HepG2 (cell line): Measurements from ENCODE around the gene BTBD1. TPM values are rescaled to one million over a fixed set of nuclear protein-coding genes. Genes with fewer than 3 reads are reported as not detected.

ENCODE experiments used
- CCDC6 ChIP-seq: sonication (generic); formaldehyde crosslinking; IDR thresholded peaks from 2 replicates; pipeline ENCODE4 v1.8.1; 2022; ENCODE audit warnings: mild to moderate bottlenecking, missing genetic modification reagents, moderate library complexity
- HOXA7 ChIP-seq: sonication (generic); formaldehyde crosslinking; IDR thresholded peaks from 2 replicates; pipeline ENCODE4 v1.8.1; 2022; ENCODE audit warnings: mild to moderate bottlenecking, missing genetic modification reagents, moderate library complexity
- KDM1A ChIP-seq: IDR thresholded peaks from 2 replicates; pipeline ENCODE4 v1.6.1; 2016; ENCODE audit warnings: missing compliant biosample characterization
- MAFK ChIP-seq, 2 experiments: IDR thresholded peaks in 1 of 2; conservative IDR thresholded peaks in 1 of 2; 2 replicates each; pipeline ENCODE4 v1.6.1; 2011; ENCODE audit warnings: improper control_type of control experiment in 2 of 2, low read length in 2 of 2
- MIER2 ChIP-seq: IDR thresholded peaks from 2 replicates; pipeline ENCODE4 v1.6.1; 2016; ENCODE audit warnings: missing biosample characterization, missing genetic modification reagents
- MLLT10 ChIP-seq: sonication (generic); formaldehyde crosslinking; IDR thresholded peaks from 2 replicates; pipeline ENCODE4 v1.4.0; 2020; ENCODE audit warnings: missing genetic modification reagents
- NBN ChIP-seq: fragments of 450-650 bp; conservative IDR thresholded peaks from 2 replicates; pipeline ENCODE4 v1.6.1; 2017
- NR3C1 ChIP-seq: sonication (generic); formaldehyde crosslinking; IDR thresholded peaks from 2 replicates; pipeline ENCODE4 v1.4.0; 2020; ENCODE audit warnings: missing genetic modification reagents
- POLR2A ChIP-seq, 2 experiments: IDR thresholded peaks; 2 replicates each; pipeline ENCODE4 v1.6.1; 2011; ENCODE audit warnings: low read depth in 2 of 2, low read length in 2 of 2, mild to moderate bottlenecking in 1 of 2, moderate library complexity in 1 of 2; ENCODE audit not compliant: insufficient read depth in 1 of 2
- ZKSCAN8 ChIP-seq: IDR thresholded peaks from 2 replicates; pipeline ENCODE4 v1.6.1; 2016; ENCODE audit warnings: borderline replicate concordance, missing genetic modification reagents, missing compliant biosample characterization
- ZNF101 ChIP-seq: sonication (generic); formaldehyde crosslinking; IDR thresholded peaks from 2 replicates; pipeline ENCODE4 v1.4.0; 2020; ENCODE audit warnings: mild to moderate bottlenecking, low read depth, missing genetic modification reagents, borderline replicate concordance
- ZNF234 ChIP-seq: sonication (generic); formaldehyde crosslinking; conservative IDR thresholded peaks from 2 replicates; pipeline ENCODE4 v1.5.1; 2020; ENCODE audit warnings: mild to moderate bottlenecking, missing genetic modification reagents
- ZNF317 ChIP-seq: sonication (generic); formaldehyde crosslinking; IDR thresholded peaks from 2 replicates; pipeline ENCODE4 v1.5.0; 2020; ENCODE audit warnings: mild to moderate bottlenecking, missing genetic modification reagents
- ZNF569 ChIP-seq: sonication (generic); formaldehyde crosslinking; IDR thresholded peaks from 2 replicates; pipeline ENCODE4 v1.5.0; 2020; ENCODE audit warnings: mild to moderate bottlenecking, missing genetic modification reagents, moderate library complexity, borderline replicate concordance
- ZNF644 ChIP-seq: IDR thresholded peaks from 2 replicates; pipeline ENCODE4 v1.6.1; 2016; ENCODE audit warnings: low read depth
- ZNF766 ChIP-seq: sonication (generic); formaldehyde crosslinking; IDR thresholded peaks from 2 replicates; pipeline ENCODE4 v1.5.0; 2020; ENCODE audit warnings: missing genetic modification reagents, borderline replicate concordance
- ZNF788 ChIP-seq: sonication (generic); formaldehyde crosslinking; IDR thresholded peaks from 2 replicates; pipeline ENCODE4 v1.5.0; 2020; ENCODE audit warnings: mild to moderate bottlenecking, missing genetic modification reagents, borderline replicate concordance
- ZZZ3 ChIP-seq: sonication (generic); formaldehyde crosslinking; IDR thresholded peaks from 2 replicates; pipeline ENCODE4 v1.4.0; 2020; ENCODE audit warnings: missing genetic modification reagents, mild to moderate bottlenecking, borderline replicate concordance
- polyA plus RNA-seq, 8 experiments: library from polyadenylated mRNA; depleted of rRNA in 3 of 8; stranded (reverse) in 7 of 8; unstranded in 1 of 8; fragments of >200 nt; fragmentation: Illumina TruSeq in 4 of 8; extraction: Trizol in 4 of 8; gene quantifications; 2 replicates each; pipeline versions ENCODE4 v1.2.1 to v1.2.3, GENCODE V29; 2011 to 2016; ENCODE audit warnings: low read depth in 4 of 8, missing spikeins in 1 of 8, mixed read lengths in 1 of 8; ENCODE audit not compliant: insufficient read depth in 1 of 8
- total RNA-seq, 5 experiments: library from RNA; depleted of rRNA; stranded (reverse); fragments of >200 nt; fragmentation: Illumina TruSeq; extraction: Trizol; gene quantifications; 2 replicates each; pipeline ENCODE4 v1.2.3, GENCODE V29; 2016; ENCODE audit warnings: low read depth in 1 of 5
- TF ChIP-seq, protein P1 (sequence below): IDR thresholded peaks from 2 replicates; pipeline ENCODE4 v1.6.1; 2016; ENCODE audit warnings: missing biosample characterization, missing genetic modification reagents, low read depth
- TF ChIP-seq, protein P2 (sequence below): sonication (generic); formaldehyde crosslinking; IDR thresholded peaks from 2 replicates; pipeline ENCODE4 v1.8.0; 2022; ENCODE audit warnings: mild to moderate bottlenecking, missing genetic modification reagents
- TF ChIP-seq, protein P3 (sequence below): sonication (generic); formaldehyde crosslinking; IDR thresholded peaks from 2 replicates; pipeline ENCODE4 v1.5.0; 2020; ENCODE audit warnings: missing genetic modification reagents
- TF ChIP-seq, protein P4 (sequence below): sonication (generic); formaldehyde crosslinking; IDR thresholded peaks from 2 replicates; pipeline ENCODE4 v1.4.0; 2020; ENCODE audit warnings: missing genetic modification reagents

The BTBD1 gene
- total and polyA plus RNA-seq, 2 of the 13 experiments (the other 11 are each of a cell fraction or from before 2014, with no cell fraction given): 32.1 to 53.9 TPM

DNA sequence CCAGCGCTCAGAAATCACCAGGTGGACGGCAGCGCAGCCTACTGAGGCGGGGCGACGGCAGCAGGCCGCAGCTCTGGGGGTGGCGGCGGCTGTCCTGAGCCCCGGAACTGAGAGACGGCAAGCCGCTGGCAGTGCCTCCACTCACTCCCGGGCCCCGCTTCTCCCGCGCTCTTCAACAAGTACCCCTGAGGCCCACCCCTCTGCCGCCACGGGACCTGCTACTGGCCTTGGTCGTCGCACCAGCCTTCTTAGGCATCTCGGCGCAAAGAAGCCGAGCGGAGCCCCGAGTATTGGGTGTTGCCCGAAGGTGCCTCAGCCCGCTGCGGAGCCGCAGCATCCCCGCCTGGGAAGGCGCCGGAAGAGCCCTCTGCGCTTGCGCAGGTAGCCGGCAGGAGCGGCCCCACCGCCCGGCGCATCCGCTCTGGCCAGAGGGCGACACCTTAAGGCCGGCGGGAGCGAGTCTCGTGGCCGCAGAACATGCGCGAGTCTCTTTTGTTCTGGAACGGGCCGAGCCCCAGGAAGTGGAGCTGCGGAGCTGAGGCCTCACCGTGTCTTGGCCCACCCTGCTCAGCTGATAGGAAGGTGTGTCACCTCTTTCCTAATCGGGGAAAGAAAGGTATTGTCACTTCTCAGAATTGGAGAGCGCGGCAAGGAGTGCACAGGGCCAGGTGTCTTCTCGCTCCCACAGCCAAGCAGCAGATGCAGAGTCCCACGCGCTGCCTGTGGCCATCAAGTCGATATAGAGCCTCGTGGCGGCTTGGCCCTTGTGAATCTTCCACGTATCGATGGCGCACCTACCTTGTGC is 55.6 kb downstream of the BTBD1 start, which contains the start of gene C15orf40 (continued):
- TF ChIP-seq ZNF101 (CRISPR knock-in tag): no peak
- TF ChIP-seq, protein P1, sequence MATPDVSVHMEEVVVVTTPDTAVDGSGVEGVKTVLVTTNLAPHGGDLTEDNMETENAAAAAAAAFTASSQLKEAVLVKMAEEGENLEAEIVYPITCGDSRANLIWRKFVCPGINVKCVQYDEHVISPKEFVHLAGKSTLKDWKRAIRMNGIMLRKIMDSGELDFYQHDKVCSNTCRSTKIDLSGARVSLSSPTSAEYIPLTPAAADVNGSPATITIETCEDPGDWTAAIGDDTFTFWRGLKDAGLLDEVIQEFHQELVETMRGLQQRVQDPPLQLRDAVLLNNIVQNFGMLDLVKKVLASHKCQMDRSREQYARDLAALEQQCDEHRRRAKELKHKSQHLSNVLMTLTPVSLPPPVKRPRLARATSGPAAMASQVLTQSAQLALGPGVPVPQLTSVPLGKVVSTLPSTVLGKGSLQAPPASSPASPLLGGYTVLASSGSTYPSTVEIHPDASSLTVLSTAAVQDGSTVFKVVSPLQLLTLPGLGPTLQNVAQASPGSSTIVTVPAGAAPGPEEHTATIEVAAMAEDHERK (CRISPR knock-in tag): no peak
- no peak for TF ChIP-seq ZNF317
- TF ChIP-seq POLR2A (IDR thresholded peaks at IDR 0.05; ENCODE audit: insufficient read depth in 1 of 2, low read depth in 2 of 2, low read length in 2 of 2): peak; percentile 77 to 86
- TF ChIP-seq, protein P2, sequence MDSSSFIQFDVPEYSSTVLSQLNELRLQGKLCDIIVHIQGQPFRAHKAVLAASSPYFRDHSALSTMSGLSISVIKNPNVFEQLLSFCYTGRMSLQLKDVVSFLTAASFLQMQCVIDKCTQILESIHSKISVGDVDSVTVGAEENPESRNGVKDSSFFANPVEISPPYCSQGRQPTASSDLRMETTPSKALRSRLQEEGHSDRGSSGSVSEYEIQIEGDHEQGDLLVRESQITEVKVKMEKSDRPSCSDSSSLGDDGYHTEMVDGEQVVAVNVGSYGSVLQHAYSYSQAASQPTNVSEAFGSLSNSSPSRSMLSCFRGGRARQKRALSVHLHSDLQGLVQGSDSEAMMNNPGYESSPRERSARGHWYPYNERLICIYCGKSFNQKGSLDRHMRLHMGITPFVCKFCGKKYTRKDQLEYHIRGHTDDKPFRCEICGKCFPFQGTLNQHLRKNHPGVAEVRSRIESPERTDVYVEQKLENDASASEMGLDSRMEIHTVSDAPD: no peak
- no peak for TF ChIP-seq MLLT10 (CRISPR knock-in tag)
- no peak for TF ChIP-seq ZNF766 (CRISPR knock-in tag)
- TF ChIP-seq NR3C1 (CRISPR knock-in tag): no peak
- TF ChIP-seq MIER2: peak; percentile 20; the same call in 1 of the 2 replicates
- TF ChIP-seq NBN: no peak
- TF ChIP-seq MAFK (conservative IDR thresholded peaks at IDR 0.05 in 1 of 2, IDR thresholded peaks at IDR 0.05 in 1 of 2; ENCODE audit: low read length in 2 of 2): no peak
- TF ChIP-seq ZNF788 (CRISPR knock-in tag): peak; percentile 97
- TF ChIP-seq ZZZ3 (CRISPR knock-in tag): peak; percentile 79; the same call in 1 of the 2 replicates
- no peak for TF ChIP-seq ZNF569 (CRISPR knock-in tag)
- peak; percentile 67; the same call in 1 of the 2 replicates for TF ChIP-seq ZNF234 (CRISPR knock-in tag)
- TF ChIP-seq, protein P3, sequence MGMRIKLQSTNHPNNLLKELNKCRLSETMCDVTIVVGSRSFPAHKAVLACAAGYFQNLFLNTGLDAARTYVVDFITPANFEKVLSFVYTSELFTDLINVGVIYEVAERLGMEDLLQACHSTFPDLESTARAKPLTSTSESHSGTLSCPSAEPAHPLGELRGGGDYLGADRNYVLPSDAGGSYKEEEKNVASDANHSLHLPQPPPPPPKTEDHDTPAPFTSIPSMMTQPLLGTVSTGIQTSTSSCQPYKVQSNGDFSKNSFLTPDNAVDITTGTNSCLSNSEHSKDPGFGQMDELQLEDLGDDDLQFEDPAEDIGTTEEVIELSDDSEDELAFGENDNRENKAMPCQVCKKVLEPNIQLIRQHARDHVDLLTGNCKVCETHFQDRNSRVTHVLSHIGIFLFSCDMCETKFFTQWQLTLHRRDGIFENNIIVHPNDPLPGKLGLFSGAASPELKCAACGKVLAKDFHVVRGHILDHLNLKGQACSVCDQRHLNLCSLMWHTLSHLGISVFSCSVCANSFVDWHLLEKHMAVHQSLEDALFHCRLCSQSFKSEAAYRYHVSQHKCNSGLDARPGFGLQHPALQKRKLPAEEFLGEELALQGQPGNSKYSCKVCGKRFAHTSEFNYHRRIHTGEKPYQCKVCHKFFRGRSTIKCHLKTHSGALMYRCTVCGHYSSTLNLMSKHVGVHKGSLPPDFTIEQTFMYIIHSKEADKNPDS (CRISPR knock-in tag): peak; percentile 35
- TF ChIP-seq HOXA7 (CRISPR knock-in tag): no peak
- TF ChIP-seq CCDC6 (CRISPR knock-in tag): 0 out of 2 replicates have a peak, but pooled peaks have one; percentile 5
- TF ChIP-seq ZKSCAN8 (CRISPR knock-in tag): no peak
- TF ChIP-seq, protein P4, sequence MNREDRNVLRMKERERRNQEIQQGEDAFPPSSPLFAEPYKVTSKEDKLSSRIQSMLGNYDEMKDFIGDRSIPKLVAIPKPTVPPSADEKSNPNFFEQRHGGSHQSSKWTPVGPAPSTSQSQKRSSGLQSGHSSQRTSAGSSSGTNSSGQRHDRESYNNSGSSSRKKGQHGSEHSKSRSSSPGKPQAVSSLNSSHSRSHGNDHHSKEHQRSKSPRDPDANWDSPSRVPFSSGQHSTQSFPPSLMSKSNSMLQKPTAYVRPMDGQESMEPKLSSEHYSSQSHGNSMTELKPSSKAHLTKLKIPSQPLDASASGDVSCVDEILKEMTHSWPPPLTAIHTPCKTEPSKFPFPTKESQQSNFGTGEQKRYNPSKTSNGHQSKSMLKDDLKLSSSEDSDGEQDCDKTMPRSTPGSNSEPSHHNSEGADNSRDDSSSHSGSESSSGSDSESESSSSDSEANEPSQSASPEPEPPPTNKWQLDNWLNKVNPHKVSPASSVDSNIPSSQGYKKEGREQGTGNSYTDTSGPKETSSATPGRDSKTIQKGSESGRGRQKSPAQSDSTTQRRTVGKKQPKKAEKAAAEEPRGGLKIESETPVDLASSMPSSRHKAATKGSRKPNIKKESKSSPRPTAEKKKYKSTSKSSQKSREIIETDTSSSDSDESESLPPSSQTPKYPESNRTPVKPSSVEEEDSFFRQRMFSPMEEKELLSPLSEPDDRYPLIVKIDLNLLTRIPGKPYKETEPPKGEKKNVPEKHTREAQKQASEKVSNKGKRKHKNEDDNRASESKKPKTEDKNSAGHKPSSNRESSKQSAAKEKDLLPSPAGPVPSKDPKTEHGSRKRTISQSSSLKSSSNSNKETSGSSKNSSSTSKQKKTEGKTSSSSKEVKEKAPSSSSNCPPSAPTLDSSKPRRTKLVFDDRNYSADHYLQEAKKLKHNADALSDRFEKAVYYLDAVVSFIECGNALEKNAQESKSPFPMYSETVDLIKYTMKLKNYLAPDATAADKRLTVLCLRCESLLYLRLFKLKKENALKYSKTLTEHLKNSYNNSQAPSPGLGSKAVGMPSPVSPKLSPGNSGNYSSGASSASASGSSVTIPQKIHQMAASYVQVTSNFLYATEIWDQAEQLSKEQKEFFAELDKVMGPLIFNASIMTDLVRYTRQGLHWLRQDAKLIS (CRISPR knock-in tag): no peak
- TF ChIP-seq KDM1A: no peak
- TF ChIP-seq ZNF644 (CRISPR knock-in tag): no peak
